Subcutaneous abdominal adipose tissue (tissue), 5 donors: ENCODE results near the gene GPC6.

Source experiments
- H3K27ac ChIP-seq: one replicate; pipeline ENCODE4 v1.7.0; 2013; ENCODE audit warnings: low read depth, mild to moderate bottlenecking, inconsistent platforms, low read length, moderate library complexity
- H3K27me3 ChIP-seq, 5 donors: one replicate each; pipeline ENCODE4 v1.7.0; 2013; ENCODE audit warnings: low read length in 5 of 5, inconsistent platforms in 1 of 5; ENCODE audit not compliant: control insufficient read depth in 5 of 5, insufficient read depth in 4 of 5
- H3K36me3 ChIP-seq, 5 donors: one replicate each; pipeline ENCODE4 v1.7.0; 2013; ENCODE audit warnings: low read length in 5 of 5; ENCODE audit not compliant: control insufficient read depth in 5 of 5, insufficient read depth in 5 of 5
- H3K4me1 ChIP-seq, 5 donors: one replicate each; pipeline ENCODE4 v1.7.0; 2013; ENCODE audit warnings: low read length in 5 of 5, mild to moderate bottlenecking in 3 of 5, moderate library complexity in 1 of 5; ENCODE audit not compliant: control insufficient read depth in 5 of 5, insufficient read depth in 5 of 5
- H3K4me3 ChIP-seq, 5 donors: one replicate each; pipeline ENCODE4 v1.7.0; 2013; ENCODE audit warnings: low read length in 5 of 5, low read depth in 1 of 5
- H3K9ac ChIP-seq, 5 donors: one replicate each; pipeline ENCODE4 v1.7.0; 2013; ENCODE audit warnings: low read length in 5 of 5, mild to moderate bottlenecking in 4 of 5, moderate library complexity in 3 of 5
- H3K9me3 ChIP-seq, 5 donors: one replicate each; pipeline ENCODE4 v1.7.0; 2013; ENCODE audit warnings: low read length in 5 of 5; ENCODE audit not compliant: control insufficient read depth in 5 of 5
- donor health status: healthy.
- donor health status: healthy.
- donor health status: healthy.
- donor health status: healthy.
- donor health status: healthy.

The GPC6 gene

GRCh38 chr13:94416454-94417080 lies 1190.0 kb downstream of the GPC6 start:
- H3K27me3 ChIP-seq, result peaks cover 0 to 4% (median 0%) of the 10 kb centered on the region in 5 donors
- no peak overlapping the region for H3K27ac ChIP-seq
- H3K4me3 ChIP-seq, result no peak overlapping the region
- no peak overlapping the region for H3K9ac ChIP-seq
- peaks cover 0 to 6% (median 0%) of the 10 kb centered on the region in 5 donors for H3K4me1 ChIP-seq
- no peaks in the 10 kb centered on the region for H3K36me3 ChIP-seq
- peaks cover 0 to 7% (median 4%) of the 10 kb centered on the region in 5 donors for H3K9me3 ChIP-seq

GRCh38 chr13:94417294-94417693 lies 1190.7 kb downstream of the GPC6 start:
- no peak overlapping the region for H3K4me3 ChIP-seq
- H3K9ac ChIP-seq, result no peak overlapping the region
- H3K27ac ChIP-seq, result no peak overlapping the region
- peaks cover 0 to 7% (median 4%) of the 10 kb centered on the region in 5 donors for H3K9me3 ChIP-seq
- peaks cover 0 to 2% (median 0%) of the 10 kb centered on the region in 5 donors for H3K4me1 ChIP-seq
- no peaks in the 10 kb centered on the region for H3K36me3 ChIP-seq
- H3K27me3 ChIP-seq, result peaks cover 0 to 4% (median 0%) of the 10 kb centered on the region in 5 donors

- Histone ChIP-seq H3K36me3 (no peaks in the 10 kb centered on the region), H3K9ac (no peak overlapping the region), H3K9me3 (peaks cover 0 to 7% (median 4%) of the 10 kb centered on the region in 5 donors), H3K4me3 (no peak overlapping the region), H3K27ac (no peak overlapping the region), H3K27me3 (peaks cover 0 to 4% (median 0%) of the 10 kb centered on the region in 5 donors), H3K4me1 (no peaks in the 10 kb centered on the region)
These were observed 1192.8 kb downstream of the GPC6 start for GRCh38 chr13:94419304-94419924.

- Histone ChIP-seq H3K4me1 (no peaks in the 10 kb centered on the region), H3K36me3 (no peaks in the 10 kb centered on the region), H3K9me3 (peaks cover 0 to 7% (median 4%) of the 10 kb centered on the region in 5 donors), H3K4me3 (no peak overlapping the region), H3K9ac (no peak overlapping the region), H3K27ac (no peak overlapping the region), H3K27me3 (peaks cover 0 to 4% (median 0%) of the 10 kb centered on the region in 5 donors)
These were observed 1193.3 kb downstream of the GPC6 start for GRCh38 chr13:94419925-94420305.

GRCh38 chr13:94427313-94427953 lies 1200.8 kb downstream of the GPC6 start:
- Histone ChIP-seq H3K4me1 (no peaks in the 10 kb centered on the region), H3K27ac (no peak overlapping the region), H3K27me3 (peaks cover 0 to 6% (median 0%) of the 10 kb centered on the region in 5 donors), H3K4me3 (no peak overlapping the region), H3K36me3 (no peaks in the 10 kb centered on the region), H3K9ac (no peak overlapping the region), H3K9me3 (no peaks in the 10 kb centered on the region)

GRCh38 chr13:94431574-94431973 lies 1205.0 kb downstream of the GPC6 start:
- Histone ChIP-seq H3K4me3 (no peak overlapping the region), H3K9ac (no peak overlapping the region), H3K4me1 (peaks cover 0 to 4% (median 0%) of the 10 kb centered on the region in 5 donors), H3K27me3 (no peaks in the 10 kb centered on the region), H3K36me3 (no peaks in the 10 kb centered on the region), H3K9me3 (no peaks in the 10 kb centered on the region), H3K27ac (no peak overlapping the region)

- H3K27ac ChIP-seq, result no peak overlapping the region
- H3K4me3 ChIP-seq, result no peak overlapping the region
- no peaks in the 10 kb centered on the region for H3K9me3 ChIP-seq
- no peaks in the 10 kb centered on the region for H3K27me3 ChIP-seq
- no peaks in the 10 kb centered on the region for H3K36me3 ChIP-seq
- no peak overlapping the region for H3K9ac ChIP-seq
- H3K4me1 ChIP-seq, result peaks cover 0 to 4% (median 0%) of the 10 kb centered on the region in 5 donors
These were observed 1205.4 kb downstream of the GPC6 start for GRCh38 chr13:94431987-94432386.

GRCh38 chr13:94433055-94433961 lies 1206.7 kb downstream of the GPC6 start:
- Histone ChIP-seq H3K27ac (no peak overlapping the region), H3K9me3 (no peaks in the 10 kb centered on the region), H3K27me3 (no peaks in the 10 kb centered on the region), H3K4me3 (no peak overlapping the region), H3K9ac (no peak overlapping the region), H3K4me1 (peaks cover 0 to 4% (median 0%) of the 10 kb centered on the region in 5 donors), H3K36me3 (no peaks in the 10 kb centered on the region)

- no peak overlapping the region for H3K4me3 ChIP-seq
- no peaks in the 10 kb centered on the region for H3K27me3 ChIP-seq
- no peaks in the 10 kb centered on the region for H3K9me3 ChIP-seq
- H3K4me1 ChIP-seq, result peaks cover 0 to 4% (median 0%) of the 10 kb centered on the region in 5 donors
- H3K27ac ChIP-seq, result no peak overlapping the region
- no peaks in the 10 kb centered on the region for H3K36me3 ChIP-seq
- H3K9ac ChIP-seq, result no peak overlapping the region
These were observed 1209.1 kb downstream of the GPC6 start for GRCh38 chr13:94435604-94436226.
